HepG2 (cell line): ENCODE results near the gene PML. TPM values are rescaled to one million over a fixed set of nuclear protein-coding genes. Genes with fewer than 3 reads are reported as not detected.

Source experiments
- ATF4 ChIP-seq, 2 experiments: fragments of 450-650 bp in 1 of 2; sonication (generic) in 1 of 2; formaldehyde crosslinking; IDR thresholded peaks; 2 replicates each; pipeline versions ENCODE4 v1.5.0 to v1.8.0; 2020 to 2022; ENCODE audit warnings: mild to moderate bottlenecking in 1 of 2, missing genetic modification reagents in 1 of 2
- ATF5 ChIP-seq: sonication (generic); formaldehyde crosslinking; IDR thresholded peaks from 2 replicates; pipeline ENCODE4 v1.4.0; 2020; ENCODE audit warnings: mild to moderate bottlenecking, low read depth, missing genetic modification reagents
- ATRX ChIP-seq: sonication (generic); formaldehyde crosslinking; IDR thresholded peaks from 2 replicates; pipeline ENCODE4 v1.4.0; 2020; ENCODE audit warnings: missing genetic modification reagents, borderline replicate concordance
- BHLHE40 ChIP-seq: IDR thresholded peaks from 2 replicates; pipeline ENCODE4 v1.6.1; 2011; ENCODE audit warnings: low read length, improper control_type of control experiment
- BRF2 ChIP-seq: sonication (generic); formaldehyde crosslinking; IDR thresholded peaks from 2 replicates; pipeline ENCODE4 v1.8.1; 2022; ENCODE audit warnings: mild to moderate bottlenecking, missing genetic modification reagents
- EZH2 ChIP-seq: conservative IDR thresholded peaks from 2 replicates; pipeline ENCODE4 v1.6.1; 2012; ENCODE audit warnings: mild to moderate bottlenecking, low read depth, low read length, moderate library complexity
- JUN ChIP-seq: sonication (generic); formaldehyde crosslinking; IDR thresholded peaks from 2 replicates; pipeline ENCODE4 v1.4.0; 2020; ENCODE audit warnings: mild to moderate bottlenecking, missing genetic modification reagents
- KAT7 ChIP-seq: IDR thresholded peaks from 2 replicates; pipeline ENCODE4 v1.6.1; 2018; ENCODE audit warnings: borderline replicate concordance, missing compliant biosample characterization
- ZNF589 ChIP-seq: sonication (generic); formaldehyde crosslinking; conservative IDR thresholded peaks from 2 replicates; pipeline ENCODE4 v1.8.0; 2022; ENCODE audit warnings: mild to moderate bottlenecking, moderate library complexity, missing genetic modification reagents
- ZNF775 ChIP-seq: sonication (generic); formaldehyde crosslinking; IDR thresholded peaks from 2 replicates; pipeline ENCODE4 v1.4.0; 2020; ENCODE audit warnings: missing genetic modification reagents, mild to moderate bottlenecking, moderate library complexity, borderline replicate concordance
- polyA plus RNA-seq, 8 experiments: library from polyadenylated mRNA; depleted of rRNA in 3 of 8; stranded (reverse) in 7 of 8; unstranded in 1 of 8; fragments of >200 nt; fragmentation: Illumina TruSeq in 4 of 8; extraction: Trizol in 4 of 8; gene quantifications; 2 replicates each; pipeline versions ENCODE4 v1.2.1 to v1.2.3, GENCODE V29; 2011 to 2016; ENCODE audit warnings: low read depth in 4 of 8, missing spikeins in 1 of 8, mixed read lengths in 1 of 8; ENCODE audit not compliant: insufficient read depth in 1 of 8
- total RNA-seq, 5 experiments: library from RNA; depleted of rRNA; stranded (reverse); fragments of >200 nt; fragmentation: Illumina TruSeq; extraction: Trizol; gene quantifications; 2 replicates each; pipeline ENCODE4 v1.2.3, GENCODE V29; 2016; ENCODE audit warnings: low read depth in 1 of 5
- TF ChIP-seq, protein P1 (sequence below): IDR thresholded peaks from 2 replicates; pipeline ENCODE4 v1.4.0; 2020; ENCODE audit warnings: mild to moderate bottlenecking, missing genetic modification reagents
- TF ChIP-seq, protein P2 (sequence below): sonication (generic); formaldehyde crosslinking; IDR thresholded peaks from 2 replicates; pipeline ENCODE4 v1.4.0; 2020; ENCODE audit warnings: missing genetic modification reagents

The PML gene
- total and polyA plus RNA-seq, 2 of the 13 experiments (the other 11 are each of a cell fraction or from before 2014, with no cell fraction given), result 2.9 to 3.9 TPM

GRCh38 chr15:73955861-73956742 lies 38.4 kb upstream of the PML start (continued):
- TF ChIP-seq ATF5 (CRISPR knock-in tag) (no peak), ZNF589 (CRISPR knock-in tag) (no peak), KAT7 (CRISPR knock-in tag) (no peak), ZNF775 (CRISPR knock-in tag) (no peak), JUN (no peak), EZH2 (no peak), BHLHE40 (no peak), ATRX (CRISPR knock-in tag) (no peak), ATF4 (CRISPR knock-in tag; IDR thresholded peaks at IDR 0.05) (no peak), BRF2 (CRISPR knock-in tag) (no peak)
- TF ChIP-seq, protein P1, sequence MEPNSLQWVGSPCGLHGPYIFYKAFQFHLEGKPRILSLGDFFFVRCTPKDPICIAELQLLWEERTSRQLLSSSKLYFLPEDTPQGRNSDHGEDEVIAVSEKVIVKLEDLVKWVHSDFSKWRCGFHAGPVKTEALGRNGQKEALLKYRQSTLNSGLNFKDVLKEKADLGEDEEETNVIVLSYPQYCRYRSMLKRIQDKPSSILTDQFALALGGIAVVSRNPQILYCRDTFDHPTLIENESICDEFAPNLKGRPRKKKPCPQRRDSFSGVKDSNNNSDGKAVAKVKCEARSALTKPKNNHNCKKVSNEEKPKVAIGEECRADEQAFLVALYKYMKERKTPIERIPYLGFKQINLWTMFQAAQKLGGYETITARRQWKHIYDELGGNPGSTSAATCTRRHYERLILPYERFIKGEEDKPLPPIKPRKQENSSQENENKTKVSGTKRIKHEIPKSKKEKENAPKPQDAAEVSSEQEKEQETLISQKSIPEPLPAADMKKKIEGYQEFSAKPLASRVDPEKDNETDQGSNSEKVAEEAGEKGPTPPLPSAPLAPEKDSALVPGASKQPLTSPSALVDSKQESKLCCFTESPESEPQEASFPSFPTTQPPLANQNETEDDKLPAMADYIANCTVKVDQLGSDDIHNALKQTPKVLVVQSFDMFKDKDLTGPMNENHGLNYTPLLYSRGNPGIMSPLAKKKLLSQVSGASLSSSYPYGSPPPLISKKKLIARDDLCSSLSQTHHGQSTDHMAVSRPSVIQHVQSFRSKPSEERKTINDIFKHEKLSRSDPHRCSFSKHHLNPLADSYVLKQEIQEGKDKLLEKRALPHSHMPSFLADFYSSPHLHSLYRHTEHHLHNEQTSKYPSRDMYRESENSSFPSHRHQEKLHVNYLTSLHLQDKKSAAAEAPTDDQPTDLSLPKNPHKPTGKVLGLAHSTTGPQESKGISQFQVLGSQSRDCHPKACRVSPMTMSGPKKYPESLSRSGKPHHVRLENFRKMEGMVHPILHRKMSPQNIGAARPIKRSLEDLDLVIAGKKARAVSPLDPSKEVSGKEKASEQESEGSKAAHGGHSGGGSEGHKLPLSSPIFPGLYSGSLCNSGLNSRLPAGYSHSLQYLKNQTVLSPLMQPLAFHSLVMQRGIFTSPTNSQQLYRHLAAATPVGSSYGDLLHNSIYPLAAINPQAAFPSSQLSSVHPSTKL (CRISPR knock-in tag), result no peak
- TF ChIP-seq, protein P2, sequence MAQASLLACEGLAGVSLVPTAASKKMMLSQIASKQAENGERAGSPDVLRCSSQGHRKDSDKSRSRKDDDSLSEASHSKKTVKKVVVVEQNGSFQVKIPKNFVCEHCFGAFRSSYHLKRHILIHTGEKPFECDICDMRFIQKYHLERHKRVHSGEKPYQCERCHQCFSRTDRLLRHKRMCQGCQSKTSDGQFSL, result no peak
